SH-SY5Y (cell line): ENCODE data around the gene FAM161A.

Experiments
- GATA2 ChIP-seq: IDR thresholded peaks from 2 replicates; pipeline ENCODE4 v1.6.1; 2011; ENCODE audit warnings: mild to moderate bottlenecking, low read depth, low read length
- GATA3 ChIP-seq: IDR thresholded peaks from 2 replicates; pipeline ENCODE4 v1.6.1; 2011; ENCODE audit warnings: low read depth, mild to moderate bottlenecking, low read length, moderate library complexity

GRCh38 chr2:61793389-61793836 lies 60.4 kb downstream of the FAM161A start:
- TF ChIP-seq GATA2, result no peak
- TF ChIP-seq GATA3, result no peak
